ENCODE results near the gene SLC25A21.

The SLC25A21 gene

DNA sequence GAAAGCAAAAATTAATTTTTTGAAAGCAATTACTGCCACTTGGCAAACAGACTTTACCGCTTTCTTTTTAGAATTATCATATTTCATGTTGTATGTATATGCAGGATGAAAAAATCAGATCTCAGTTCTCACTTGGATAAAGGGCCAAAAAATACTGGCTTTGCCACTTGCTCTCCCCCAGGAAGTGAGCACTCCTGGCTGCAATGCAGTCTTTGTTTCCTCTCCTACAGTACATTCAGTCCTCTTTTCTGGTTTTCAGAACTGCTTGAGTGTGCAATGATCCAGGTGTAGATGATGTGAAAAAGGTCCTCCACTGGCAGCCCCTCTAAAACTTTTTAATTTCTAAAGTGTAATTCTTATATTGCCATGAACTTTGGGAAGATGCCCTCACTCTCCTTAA, 183.4 kb downstream of the SLC25A21 start:
- ChIA-PET CTCF (interaction anchor here (0.6 kb wide), 1 partner anchor 150 kb away, joined by 3 read pairs; no protein-coding TSS in a partner anchor), POLR2A (no interaction called here)
- Histone ChIP-seq H3K4me3 (ENCODE audit: low read depth, low read length) (no peak overlapping the region), H3K4me1 (ENCODE audit: control insufficient read depth, insufficient read depth, low read length) (peaks cover 16% of the 10 kb centered on the region), H3K27ac (ENCODE audit: extremely low read depth, low read depth, low read length) (no peak overlapping the region), H3K36me3 (ENCODE audit: control insufficient read depth in 2 of 2, insufficient read depth in 1 of 2, low read length in 2 of 2) (no peaks in the 10 kb centered on the region), H3K9me3 (ENCODE audit: control insufficient read depth, insufficient read depth, low read depth, low read length) (no peaks in the 10 kb centered on the region)
- no peak for TF ChIP-seq ZNF677 (tag by site-specific recombination; IDR thresholded peaks at IDR 0.05)
- TF ChIP-seq, protein P1, sequence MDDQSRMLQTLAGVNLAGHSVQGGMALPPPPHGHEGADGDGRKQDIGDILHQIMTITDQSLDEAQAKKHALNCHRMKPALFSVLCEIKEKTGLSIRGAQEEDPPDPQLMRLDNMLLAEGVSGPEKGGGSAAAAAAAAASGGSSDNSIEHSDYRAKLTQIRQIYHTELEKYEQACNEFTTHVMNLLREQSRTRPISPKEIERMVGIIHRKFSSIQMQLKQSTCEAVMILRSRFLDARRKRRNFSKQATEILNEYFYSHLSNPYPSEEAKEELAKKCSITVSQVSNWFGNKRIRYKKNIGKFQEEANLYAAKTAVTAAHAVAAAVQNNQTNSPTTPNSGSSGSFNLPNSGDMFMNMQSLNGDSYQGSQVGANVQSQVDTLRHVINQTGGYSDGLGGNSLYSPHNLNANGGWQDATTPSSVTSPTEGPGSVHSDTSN (CRISPR knock-in tag; IDR thresholded peaks at IDR 0.05), result no peak
- TF ChIP-seq ZNF521 (tag by site-specific recombination; IDR thresholded peaks at IDR 0.05), result no peak
- TF ChIP-seq MEIS1 (CRISPR knock-in tag; IDR thresholded peaks at IDR 0.05; ENCODE audit: borderline replicate concordance), result no peak
- no peak for TF ChIP-seq ZNF624 (tag by site-specific recombination; IDR thresholded peaks at IDR 0.05)
- TF ChIP-seq ZNF211 (tag by site-specific recombination; IDR thresholded peaks at IDR 0.05; ENCODE audit: low read depth), result no peak
- TF ChIP-seq ZNF350 (tag by site-specific recombination; IDR thresholded peaks at IDR 0.05), result no peak
- no peak for TF ChIP-seq ZBTB17 (tag by site-specific recombination; IDR thresholded peaks at IDR 0.05)

DNA sequence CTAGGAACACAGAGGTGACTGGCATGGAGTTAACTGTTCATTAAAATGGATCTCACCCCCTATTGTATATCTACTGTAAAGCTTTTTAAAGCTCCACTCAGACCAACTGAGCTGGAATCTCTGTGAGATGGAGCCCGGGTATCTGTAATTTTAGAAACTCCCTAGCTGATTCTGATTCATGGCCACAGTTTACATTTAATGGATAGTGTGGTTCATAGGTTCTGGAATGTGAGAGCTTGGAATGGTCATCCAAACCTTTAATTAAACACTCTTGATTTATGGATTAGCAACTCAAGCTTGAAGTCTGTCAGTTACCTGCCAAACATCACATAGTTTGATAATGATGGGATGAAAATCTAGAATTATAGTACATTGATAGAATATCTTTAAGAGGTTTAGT, 183.8 kb downstream of the SLC25A21 start:
- H3K4me1 ChIP-seq (ENCODE audit: control insufficient read depth, insufficient read depth, low read length), result peaks cover 12% of the 10 kb centered on the region
- TF ChIP-seq SP7 (tag by site-specific recombination; IDR thresholded peaks at IDR 0.05) (0 out of 2 replicates have a peak, but pooled peaks have one; percentile 33), ZNF239 (tag by site-specific recombination; IDR thresholded peaks at IDR 0.05) (no peak)
- H3K4me3 ChIP-seq (ENCODE audit: low read depth, low read length), result no peak overlapping the region
- no peaks in the 10 kb centered on the region for H3K9me3 ChIP-seq (ENCODE audit: control insufficient read depth, insufficient read depth, low read depth, low read length)
- no peak overlapping the region for H3K27ac ChIP-seq (ENCODE audit: extremely low read depth, low read depth, low read length)
- ChIA-PET CTCF (interaction anchor here (0.6 to 0.7 kb wide), 2 partner anchors 13 to 151 kb away, joined by 3 to 4 read pairs; no protein-coding TSS in a partner anchor), POLR2A (no interaction called here)
- H3K36me3 ChIP-seq (ENCODE audit: control insufficient read depth in 2 of 2, insufficient read depth in 1 of 2, low read length in 2 of 2), result no peaks in the 10 kb centered on the region

DNA sequence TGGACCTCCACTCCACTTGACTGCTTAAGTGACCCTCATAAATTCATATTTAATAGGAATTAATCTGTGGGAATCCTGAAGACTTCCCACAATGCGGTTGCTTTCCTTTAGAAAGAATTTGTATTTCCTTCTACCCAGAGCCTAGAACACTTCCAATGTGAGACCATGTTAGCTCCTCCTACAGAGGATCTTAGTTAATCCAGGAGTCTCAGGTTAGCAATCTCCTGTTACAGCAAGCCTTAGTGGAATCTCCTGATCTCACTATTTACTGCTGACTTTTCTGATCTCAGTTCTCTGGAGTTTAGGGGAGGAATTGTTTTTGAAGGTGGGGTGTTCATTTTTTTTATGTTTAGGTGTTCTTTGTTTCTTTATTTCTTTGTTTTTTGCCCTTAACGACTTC, 186.0 kb downstream of the SLC25A21 start:
- ChIA-PET CTCF (interaction anchor here (1.1 kb wide), 1 partner anchor 163 kb away, joined by 5 read pairs; no protein-coding TSS in a partner anchor), POLR2A (no interaction called here)
- no peaks in the 10 kb centered on the region for H3K9me3 ChIP-seq (ENCODE audit: control insufficient read depth, insufficient read depth, low read depth, low read length)
- H3K4me3 ChIP-seq (ENCODE audit: low read depth, low read length), result no peak overlapping the region
- TF ChIP-seq ZNF629 (tag by site-specific recombination; IDR thresholded peaks at IDR 0.05) (no peak), MYNN (tag by site-specific recombination; IDR thresholded peaks at IDR 0.05; ENCODE audit: borderline replicate concordance) (no peak), ZFP3 (tag by site-specific recombination; IDR thresholded peaks at IDR 0.05; ENCODE audit: low read depth) (no peak), ZFHX2 (tag by site-specific recombination; conservative IDR thresholded peaks at IDR 0.05) (no peak), ZNF223 (tag by site-specific recombination; IDR thresholded peaks at IDR 0.05) (no peak), KLF16 (tag by site-specific recombination; IDR thresholded peaks at IDR 0.05) (no peak), ZNF529 (tag by site-specific recombination; IDR thresholded peaks at IDR 0.05; ENCODE audit: insufficient replicate concordance) (no peak)
- no peak overlapping the region for H3K27ac ChIP-seq (ENCODE audit: extremely low read depth, low read depth, low read length)
- H3K4me1 ChIP-seq (ENCODE audit: control insufficient read depth, insufficient read depth, low read length), result no peaks in the 10 kb centered on the region
- no peaks in the 10 kb centered on the region for H3K36me3 ChIP-seq (ENCODE audit: control insufficient read depth in 2 of 2, insufficient read depth in 1 of 2, low read length in 2 of 2)

DNA sequence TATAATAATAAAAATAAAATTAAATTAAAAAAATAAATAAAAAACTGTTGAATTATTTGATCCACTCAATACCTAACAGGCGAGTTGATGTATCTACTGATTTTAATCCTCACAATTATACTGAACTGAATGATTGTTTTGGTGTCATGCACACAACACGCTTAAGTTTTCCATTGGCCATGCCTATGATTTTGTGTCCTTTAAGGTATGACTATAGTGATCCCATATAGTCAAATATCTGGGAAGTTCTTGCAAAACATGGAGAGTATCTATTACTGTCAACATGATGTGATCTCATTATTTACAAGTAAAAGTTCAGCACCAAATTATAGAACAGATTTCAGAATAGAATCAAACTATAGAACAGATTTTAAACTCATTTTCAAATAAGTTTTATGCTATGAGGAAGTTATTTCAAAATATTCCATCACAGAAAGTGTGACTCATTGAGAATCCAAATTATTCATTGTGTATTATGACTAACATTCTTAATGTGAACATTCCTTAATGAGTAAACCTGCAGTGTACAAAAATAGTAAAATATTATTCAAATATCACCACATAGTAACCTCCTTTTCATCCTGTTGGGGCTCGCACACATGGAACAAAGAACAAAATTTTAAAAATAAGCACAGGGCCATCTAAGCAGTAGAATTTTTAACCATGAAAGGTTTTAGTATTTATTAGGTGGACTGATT, 190.4 kb downstream of the SLC25A21 start:
- ChIA-PET CTCF (no interaction called here), POLR2A (no interaction called here)
- Histone ChIP-seq H3K9me3 (ENCODE audit: control insufficient read depth, insufficient read depth, low read depth, low read length) (no peaks in the 10 kb centered on the region), H3K4me3 (ENCODE audit: low read depth, low read length) (no peak overlapping the region), H3K36me3 (ENCODE audit: control insufficient read depth in 2 of 2, insufficient read depth in 1 of 2, low read length in 2 of 2) (no peaks in the 10 kb centered on the region), H3K27ac (ENCODE audit: extremely low read depth, low read depth, low read length) (no peak overlapping the region), H3K4me1 (ENCODE audit: control insufficient read depth, insufficient read depth, low read length) (no peaks in the 10 kb centered on the region)
- TF ChIP-seq ZNF292 (tag by site-specific recombination; IDR thresholded peaks at IDR 0.05; ENCODE audit: borderline replicate concordance, low read depth) (no peak), HOXC10 (CRISPR knock-in tag; IDR thresholded peaks at IDR 0.05) (no peak), ZNF354C (tag by site-specific recombination; IDR thresholded peaks at IDR 0.05; ENCODE audit: borderline replicate concordance, low read depth) (no peak), ZNF514 (tag by site-specific recombination; IDR thresholded peaks at IDR 0.05) (no peak), FEZF1 (tag by site-specific recombination; IDR thresholded peaks at IDR 0.05) (no peak), ZNF530 (tag by site-specific recombination; IDR thresholded peaks at IDR 0.05; ENCODE audit: low read depth) (no peak), ZNF146 (tag by site-specific recombination; IDR thresholded peaks at IDR 0.05) (no peak), ZNF133 (tag by site-specific recombination; IDR thresholded peaks at IDR 0.05) (no peak), ZNF302 (tag by site-specific recombination; IDR thresholded peaks at IDR 0.05; ENCODE audit: low read depth) (no peak)
- TF ChIP-seq, protein P2, sequence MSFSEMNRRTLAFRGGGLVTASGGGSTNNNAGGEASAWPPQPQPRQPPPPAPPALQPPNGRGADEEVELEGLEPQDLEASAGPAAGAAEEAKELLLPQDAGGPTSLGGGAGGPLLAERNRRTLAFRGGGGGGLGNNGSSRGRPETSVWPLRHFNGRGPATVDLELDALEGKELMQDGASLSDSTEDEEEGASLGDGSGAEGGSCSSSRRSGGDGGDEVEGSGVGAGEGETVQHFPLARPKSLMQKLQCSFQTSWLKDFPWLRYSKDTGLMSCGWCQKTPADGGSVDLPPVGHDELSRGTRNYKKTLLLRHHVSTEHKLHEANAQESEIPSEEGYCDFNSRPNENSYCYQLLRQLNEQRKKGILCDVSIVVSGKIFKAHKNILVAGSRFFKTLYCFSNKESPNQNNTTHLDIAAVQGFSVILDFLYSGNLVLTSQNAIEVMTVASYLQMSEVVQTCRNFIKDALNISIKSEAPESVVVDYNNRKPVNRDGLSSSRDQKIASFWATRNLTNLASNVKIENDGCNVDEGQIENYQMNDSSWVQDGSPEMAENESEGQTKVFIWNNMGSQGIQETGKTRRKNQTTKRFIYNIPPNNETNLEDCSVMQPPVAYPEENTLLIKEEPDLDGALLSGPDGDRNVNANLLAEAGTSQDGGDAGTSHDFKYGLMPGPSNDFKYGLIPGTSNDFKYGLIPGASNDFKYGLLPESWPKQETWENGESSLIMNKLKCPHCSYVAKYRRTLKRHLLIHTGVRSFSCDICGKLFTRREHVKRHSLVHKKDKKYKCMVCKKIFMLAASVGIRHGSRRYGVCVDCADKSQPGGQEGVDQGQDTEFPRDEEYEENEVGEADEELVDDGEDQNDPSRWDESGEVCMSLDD (tag by site-specific recombination; IDR thresholded peaks at IDR 0.05), result no peak
